IMR-90 (cell line): Measurements from ENCODE around the gene IQGAP2. TPM values are rescaled to one million over a fixed set of nuclear protein-coding genes. Genes with fewer than 3 reads are reported as not detected.

ENCODE experiments used
- ATAC-seq: fragments of 200-7000 bp; cut with Tn5 transposase; 2 replicates; pipeline ENCODE4 v1.9.1; 2020; ENCODE audit warnings: low read depth, mild to moderate bottlenecking, moderate library complexity
- BruUV-seq: library from RNA; stranded (reverse); fragments of 400-500 nt; replicated peaks from 2 replicates; lab custom pipeline; 2021; lab: Mats Ljungman, UMichigan
- CTCF ChIA-PET: fragments of 300-600 bp; formaldehyde crosslinking; extraction: SDS; loops from one replicate; lab custom pipeline; 2021; ENCODE audit warnings: antibody characterized with exemption; lab: Yijun Ruan, JAX
- POLR2A ChIA-PET: fragments of 300-600 bp; sonication (Branson Sonifier 250); formaldehyde crosslinking; loops from one replicate; lab custom pipeline; 2022; ENCODE audit warnings: antibody characterized with exemption; ENCODE audit not compliant: unreplicated experiment; lab: Charles Lee
- DNase-seq: peaks from one replicate; pipeline ENCODE4 v3.0.0; 2013
- H2AFZ ChIP-seq: replicated peaks from 2 replicates; pipeline ENCODE3; 2013; ENCODE audit warnings: low read length, mild to moderate bottlenecking; ENCODE audit not compliant: poor library complexity
- H2AK5ac ChIP-seq: 2 replicates; pipeline ENCODE4 v1.6.1; 2013; ENCODE audit warnings: low read depth, low read length, inconsistent platforms
- H2AK9ac ChIP-seq: replicated peaks from 2 replicates; pipeline ENCODE3; 2013; ENCODE audit warnings: mild to moderate bottlenecking, low read depth, low read length, moderate library complexity; ENCODE audit not compliant: poor library complexity
- H2BK120ac ChIP-seq: 2 replicates; pipeline ENCODE4 v1.6.1; 2013; ENCODE audit warnings: low read depth, low read length, inconsistent platforms
- H2BK15ac ChIP-seq: 3 replicates; pipeline ENCODE4 v1.6.1; 2013; ENCODE audit warnings: low read depth, low read length, inconsistent platforms
- H2BK20ac ChIP-seq: 2 replicates; pipeline ENCODE4 v1.6.1; 2013; ENCODE audit warnings: low read depth, mild to moderate bottlenecking, inconsistent platforms, low read length, moderate library complexity
- H2BK5ac ChIP-seq: 2 replicates; pipeline ENCODE4 v1.6.1; 2013; ENCODE audit warnings: mild to moderate bottlenecking, low read depth, low read length, inconsistent platforms; ENCODE audit not compliant: poor library complexity, severe bottlenecking
- H3K14ac ChIP-seq: replicated peaks from 2 replicates; pipeline ENCODE4 v1.6.1; 2013; ENCODE audit warnings: low read depth, low read length, inconsistent platforms
- H3K18ac ChIP-seq: 2 replicates; pipeline ENCODE4 v1.6.1; 2013; ENCODE audit warnings: low read depth, low read length, control low read depth
- H3K23ac ChIP-seq: 2 replicates; pipeline ENCODE4 v1.6.1; 2013; ENCODE audit warnings: low read depth, low read length, inconsistent platforms
- H3K27ac ChIP-seq: 2 replicates; pipeline ENCODE4 v1.5.1; 2013; ENCODE audit warnings: mild to moderate bottlenecking, control low read depth, low read length; ENCODE audit not compliant: insufficient read depth
- H3K27me3 ChIP-seq: 2 replicates; pipeline ENCODE4 v1.6.1; 2013; ENCODE audit warnings: low read length; ENCODE audit not compliant: control insufficient read depth, insufficient read depth
- H3K36me3 ChIP-seq: 2 replicates; pipeline ENCODE4 v1.6.1; 2013; ENCODE audit warnings: low read length, mixed read lengths; ENCODE audit not compliant: control insufficient read depth, insufficient read depth
- H3K4ac ChIP-seq: 2 replicates; pipeline ENCODE4 v1.6.1; 2013; ENCODE audit warnings: low read depth, low read length, inconsistent platforms
- H3K4me1 ChIP-seq: 2 replicates; pipeline ENCODE4 v1.6.1; 2013; ENCODE audit warnings: low read length, mixed read lengths; ENCODE audit not compliant: control insufficient read depth, insufficient read depth
- H3K4me2 ChIP-seq: 2 replicates; pipeline ENCODE4 v1.6.1; 2013; ENCODE audit warnings: low read depth, mild to moderate bottlenecking, control low read depth, low read length, moderate library complexity
- H3K4me3 ChIP-seq: 2 replicates; pipeline ENCODE4 v1.5.1; 2013; ENCODE audit warnings: low read depth, mild to moderate bottlenecking, control low read depth, low read length, moderate library complexity; ENCODE audit not compliant: insufficient read depth
- H3K56ac ChIP-seq: 2 replicates; pipeline ENCODE4 v1.6.1; 2013; ENCODE audit warnings: low read length, inconsistent platforms; ENCODE audit not compliant: insufficient read depth; ENCODE audit errors: extremely low read depth
- H3K79me1 ChIP-seq, 2 experiments: 2 replicates each; pipeline ENCODE4 v1.6.1; 2013; ENCODE audit warnings: low read length in 2 of 2, inconsistent platforms in 1 of 2, low read depth in 1 of 2
- H3K9ac ChIP-seq: 2 replicates; pipeline ENCODE4 v1.6.1; 2013; ENCODE audit warnings: low read depth, low read length, control low read depth
- H3K9me1 ChIP-seq: 2 replicates; pipeline ENCODE4 v1.6.1; 2013; ENCODE audit warnings: low read length, inconsistent platforms; ENCODE audit not compliant: insufficient read depth
- H3K9me3 ChIP-seq: 2 replicates; pipeline ENCODE4 v1.6.1; 2013; ENCODE audit warnings: low read length; ENCODE audit not compliant: control insufficient read depth, insufficient read depth
- H4K20me1 ChIP-seq: 2 replicates; pipeline ENCODE4 v1.6.1; 2013; ENCODE audit warnings: low read length, inconsistent platforms; ENCODE audit not compliant: insufficient read depth
- H4K5ac ChIP-seq: 2 replicates; pipeline ENCODE4 v1.6.1; 2013; ENCODE audit warnings: mild to moderate bottlenecking, low read depth, low read length, control low read depth
- H4K8ac ChIP-seq, 2 experiments: 2 replicates each; pipeline ENCODE4 v1.6.1; 2013; ENCODE audit warnings: low read depth in 2 of 2, low read length in 2 of 2, control low read depth in 1 of 2, inconsistent platforms in 1 of 2
- H4K91ac ChIP-seq: 2 replicates; pipeline ENCODE4 v1.6.1; 2013; ENCODE audit warnings: low read depth, low read length, inconsistent platforms; ENCODE audit not compliant: insufficient read depth
- CHD1 ChIP-seq: IDR thresholded peaks from 2 replicates; pipeline ENCODE4 v1.6.1; 2012; ENCODE audit warnings: low read depth, low read length, improper control_type of control experiment
- MAFK ChIP-seq: IDR thresholded peaks from 2 replicates; pipeline ENCODE4 v1.6.1; 2012; ENCODE audit warnings: low read depth, low read length, improper control_type of control experiment
- MAZ ChIP-seq: IDR thresholded peaks from 2 replicates; pipeline ENCODE4 v1.6.1; 2012; ENCODE audit warnings: low read depth, mild to moderate bottlenecking, low read length, improper control_type of control experiment, moderate library complexity, borderline replicate concordance
- NFE2L2 ChIP-seq: fragments of 150-350 bp; IDR thresholded peaks from 2 replicates; pipeline ENCODE4 v1.6.1; 2016; ENCODE audit warnings: low read depth, mild to moderate bottlenecking, low read length
- POLR2A ChIP-seq: IDR thresholded peaks from 2 replicates; pipeline ENCODE4 v1.6.1; 2012; ENCODE audit warnings: mild to moderate bottlenecking, low read depth, low read length
- SMC3 ChIP-seq: fragments of 150-350 bp; IDR thresholded peaks from 2 replicates; pipeline ENCODE4 v1.6.1; 2016; ENCODE audit warnings: low read depth, mild to moderate bottlenecking, antibody characterized with exemption, low read length, moderate library complexity
- USF2 ChIP-seq: fragments of 150-350 bp; IDR thresholded peaks from 2 replicates; pipeline ENCODE4 v1.6.1; 2017; ENCODE audit warnings: mild to moderate bottlenecking, antibody characterized with exemption, low read length, low read depth
- WGBS, 2 experiments: methylation state at CpG; one replicate each; pipeline versions ENCODE4 v1.1.5 to v1.1.7; 2013; ENCODE audit warnings: missing lambda C conversion rate in 2 of 2; ENCODE audit not compliant: insufficient read length in 1 of 2; ENCODE audit errors: extremely low coverage in 2 of 2; 5-methylcytosine and 5-hydroxymethylcytosine counted together
- dilution Hi-C: fragments of 300-500 bp; cut with HindIII; formaldehyde crosslinking; loops from one replicate; pipeline ENCODE4 v1.14.3; 2018; ENCODE audit warnings: low sequenced_read_pairs; ENCODE audit not compliant: unreplicated experiment
- in situ Hi-C: fragments of 300-500 bp; cut with MboI; formaldehyde crosslinking; loops from 3 replicates; pipeline ENCODE4 v1.14.3; 2019; ENCODE audit warnings: low sequenced_read_pairs, inconsistent platforms, mixed read lengths
- intact Hi-C: fragments of 100-400 bp; cut with micrococcal nuclease; formaldehyde crosslinking; loops from 2 replicates; pipeline ENCODE4 v1.10.0; 2022
- polyA plus RNA-seq, 3 experiments: library from polyadenylated mRNA; depleted of rRNA; stranded (reverse); fragments of >200 nt; gene quantifications; 2 replicates each; pipeline ENCODE4 v1.2.3, GENCODE V29; 2012; ENCODE audit warnings: low replicate concordance in 1 of 3
- total RNA-seq: library from RNA; depleted of rRNA; stranded (reverse); fragments of >200 nt; gene quantifications from 2 replicates; pipeline ENCODE4 v1.2.3, GENCODE V29; 2012

IQGAP2 gene
- total and polyA plus RNA-seq, 2 of the 4 experiments (the other 2 are of a cell fraction) = 0.21 to 0.36 TPM

GRCh38 chr5:76379855-76380254 lies 23.2 kb upstream of the IQGAP2 start:
- Histone ChIP-seq H3K27ac (no peak overlapping the region), H2BK20ac (no peak overlapping the region), H4K5ac (no peak overlapping the region), H3K4ac (no peak overlapping the region), H2BK120ac (no peak overlapping the region), H3K27me3 (peaks cover 3% of the 10 kb centered on the region; the same call in 1 of the 2 replicates), H2BK5ac (no peak overlapping the region), H3K9me1 (no peaks in the 10 kb centered on the region), H3K4me1 (no peaks in the 10 kb centered on the region; the same call in 1 of the 2 replicates), H2AK9ac (no peak overlapping the region), H3K14ac (no peak overlapping the region), H2BK15ac (no peak overlapping the region), H3K4me2 (no peak overlapping the region), H2AFZ (no peak overlapping the region), H3K56ac (no peak overlapping the region), H3K9me3 (no peaks in the 10 kb centered on the region), H3K23ac (no peak overlapping the region), H4K20me1 (no peaks in the 10 kb centered on the region), H3K36me3 (no peaks in the 10 kb centered on the region), H3K4me3 (no peak overlapping the region), H4K91ac (no peak overlapping the region), H2AK5ac (no peak overlapping the region), H3K79me1 (no peaks in the 10 kb centered on the region), H3K9ac (no peak overlapping the region), H3K18ac (no peak overlapping the region), H4K8ac (no peak overlapping the region)
- BruUV-seq = no TSS peak
- dilution Hi-C loops (no loop called here), intact Hi-C loops (no loop called here), in situ Hi-C loops (no loop called here)
- no CpG with 5 or more reads among the region's 1 CpG for WGBS, 2 experiments
- TF ChIP-seq POLR2A = no peak
- TF ChIP-seq CHD1 = no peak
- no peak for TF ChIP-seq MAFK
- no peak for TF ChIP-seq MAZ
- TF ChIP-seq SMC3 = no peak
- no peak for TF ChIP-seq USF2
- no peak for TF ChIP-seq NFE2L2
- ChIA-PET POLR2A (no interaction called here), CTCF (no interaction called here)
- ATAC-seq (no peak), DNase-seq (no peak)
